PC-9 (cell line): Measurements from ENCODE around the gene RGS13.

Experiments used
- CTCF ChIP-seq: fragments of 200-600 bp; sonication (generic); conservative IDR thresholded peaks from 2 replicates; pipeline ENCODE4 v1.6.1; 2017; ENCODE audit warnings: mixed run types, antibody characterized with exemption, mild to moderate bottlenecking, moderate library complexity
- EZH2 ChIP-seq: fragments of 200-600 bp; sonication (generic); IDR thresholded peaks from 2 replicates; pipeline ENCODE4 v1.8.0; 2017; ENCODE audit warnings: antibody characterized with exemption, low read depth

GRCh38 chr1:192705510-192705909 lies 69.6 kb downstream of the RGS13 start:
- TF ChIP-seq EZH2 (no peak), CTCF (no peak)
